HG03575 (cell line): ENCODE data around the gene IL9.

Source experiments
- ATAC-seq: cut with Tn5 transposase; IDR thresholded peaks from one replicate; pipeline ENCODE4 v1.9.1; 2021; ENCODE audit not compliant: unreplicated experiment, insufficient number of reproducible peaks, low FRiP score; ENCODE audit errors: extremely low read depth

The IL9 gene

GRCh38 chr5:135895474-135896006 lies at the start of gene IL9:
TSS of gene IL9 (minus strand) at chr5:135895841. CDS start at chr5:135895816, 25 bp downstream.
- ATAC-seq: no peak

DNA sequence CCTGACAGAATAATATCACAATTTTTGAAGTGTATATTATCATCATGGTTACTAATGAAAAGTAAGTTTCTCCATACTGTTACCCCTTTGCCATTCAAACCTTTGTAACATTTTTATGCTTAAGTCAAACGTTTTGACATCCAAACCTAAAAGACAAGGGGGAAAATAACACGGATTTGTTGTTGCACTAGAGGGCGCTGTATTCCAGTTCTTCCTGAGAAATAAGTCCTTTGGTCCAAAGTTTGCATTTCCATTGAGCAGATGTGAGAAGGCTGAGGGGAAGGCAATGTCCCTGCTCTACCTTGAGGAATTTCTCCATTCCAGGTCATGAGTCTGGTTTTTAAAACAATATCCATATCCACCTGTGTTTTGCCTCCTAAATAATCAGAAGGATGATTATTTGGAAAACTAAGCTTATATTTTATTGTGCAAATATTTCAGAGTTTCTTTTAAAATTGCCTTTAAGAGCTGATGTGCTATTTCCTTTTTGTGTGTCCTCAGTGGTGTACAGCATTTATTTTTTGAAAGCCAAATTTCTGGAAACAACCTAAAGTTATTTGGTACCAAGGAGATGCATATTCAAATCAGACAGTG lies 49.4 kb upstream of the IL9 start:
- ATAC-seq: no peak

DNA sequence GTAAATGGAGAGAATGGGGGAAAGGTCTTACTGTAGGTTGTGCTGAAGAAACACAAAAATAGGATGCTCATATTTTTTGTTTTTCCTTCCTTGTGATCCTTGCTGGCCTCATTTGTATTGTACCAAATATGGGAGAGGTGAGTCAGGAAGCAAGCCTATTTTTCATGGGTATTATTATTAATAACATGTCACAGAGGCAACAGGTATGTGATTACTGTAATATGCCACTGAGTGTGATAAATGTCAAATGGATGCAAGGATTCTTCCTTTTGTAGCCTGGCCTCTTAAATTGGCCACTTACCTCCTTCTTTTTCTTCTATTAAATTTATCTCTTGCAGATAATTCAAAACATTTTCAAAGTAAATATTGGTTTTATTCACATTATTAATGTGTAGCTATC lies 48.9 kb upstream of the IL9 start:
- ATAC-seq: no peak

- no peak for ATAC-seq
Observed at GRCh38 chr5:135942202-135942771, 46.6 kb upstream of the IL9 start.

DNA sequence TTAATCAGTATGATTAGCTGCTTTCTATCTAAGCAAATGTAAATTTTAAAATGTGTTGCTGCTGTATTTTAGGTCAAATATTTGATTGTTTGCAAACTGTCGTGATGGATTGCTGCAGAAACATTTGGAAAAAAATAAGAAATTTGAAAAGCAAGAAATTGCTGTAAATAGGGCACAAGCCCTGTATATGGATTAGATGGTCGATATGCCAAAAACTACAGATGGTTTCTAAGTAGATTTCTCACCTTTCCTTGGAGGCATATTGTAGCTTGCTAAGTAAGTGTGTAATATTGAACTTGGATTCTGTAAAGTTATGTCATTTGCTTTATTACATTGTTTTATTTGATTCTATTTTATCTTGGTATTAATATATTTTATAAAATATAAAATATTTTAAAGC lies 46.1 kb upstream of the IL9 start:
- ATAC-seq: no peak

- ATAC-seq: no peak
Observed at GRCh38 chr5:135937245-135937911, 41.7 kb upstream of the IL9 start.

DNA sequence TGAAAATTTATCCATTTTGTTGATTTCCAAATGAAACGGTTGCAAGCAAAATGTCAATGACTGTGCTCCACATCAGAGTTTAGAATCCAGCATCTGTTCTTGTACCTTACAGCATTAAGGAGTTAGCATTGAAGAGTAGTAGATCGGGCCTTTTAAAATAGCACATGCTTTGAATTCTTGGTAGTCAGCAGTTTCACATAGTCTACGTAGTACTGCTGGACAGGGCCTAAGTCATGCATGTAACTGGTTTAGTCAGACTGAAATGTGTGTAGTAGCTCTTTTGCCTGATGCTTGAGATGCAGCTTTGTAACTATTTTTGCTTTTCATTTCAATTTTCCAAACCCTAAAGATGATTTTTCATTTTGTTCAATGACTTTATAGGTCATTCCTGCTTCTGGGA lies 39.3 kb upstream of the IL9 start:
- ATAC-seq: no peak

DNA sequence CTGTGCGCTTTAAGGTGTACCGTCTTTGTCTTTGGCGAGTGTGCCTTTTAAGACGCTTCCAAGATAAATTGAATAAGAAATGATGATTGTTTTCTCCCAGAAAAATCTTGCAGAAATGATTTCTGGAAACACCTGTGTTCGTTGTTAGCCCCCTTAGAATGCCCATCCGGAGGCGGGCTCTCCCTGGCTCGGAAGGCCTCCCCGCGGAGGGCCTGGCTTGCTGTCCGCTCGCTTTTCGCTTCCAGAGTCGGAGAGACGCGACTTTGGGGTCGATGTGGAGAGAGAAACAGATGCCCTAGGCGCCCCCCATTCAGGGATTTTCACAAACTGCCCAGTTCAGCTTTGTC lies 35.3 kb upstream of the IL9 start:
- ATAC-seq: no peak

GRCh38 chr5:135930029-135930948 lies 34.6 kb upstream of the IL9 start:
- ATAC-seq: no peak

DNA sequence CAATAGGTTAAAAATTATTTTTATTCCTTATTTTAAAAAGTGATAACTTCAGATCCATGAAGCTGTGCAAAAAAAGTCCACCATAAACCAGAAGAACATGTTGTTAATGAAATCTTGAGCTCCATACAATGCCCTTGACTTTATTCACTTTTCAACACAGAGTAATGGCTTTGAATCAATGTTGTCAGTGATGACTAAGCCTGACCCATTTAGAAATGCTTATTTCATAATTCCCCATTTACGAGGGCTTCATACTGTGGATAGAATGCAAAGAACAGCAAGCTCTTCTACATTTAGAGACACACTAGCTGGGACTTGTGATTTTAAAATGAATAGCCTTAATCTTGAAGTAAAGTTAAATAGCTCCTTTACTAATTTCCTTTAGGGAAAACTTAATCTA lies 25.7 kb upstream of the IL9 start:
- ATAC-seq: no peak

- ATAC-seq: no peak
Observed at GRCh38 chr5:135920199-135920598, 24.6 kb upstream of the IL9 start.

- ATAC-seq: no peak
Observed at GRCh38 chr5:135916638-135917263, 21.1 kb upstream of the IL9 start.

DNA sequence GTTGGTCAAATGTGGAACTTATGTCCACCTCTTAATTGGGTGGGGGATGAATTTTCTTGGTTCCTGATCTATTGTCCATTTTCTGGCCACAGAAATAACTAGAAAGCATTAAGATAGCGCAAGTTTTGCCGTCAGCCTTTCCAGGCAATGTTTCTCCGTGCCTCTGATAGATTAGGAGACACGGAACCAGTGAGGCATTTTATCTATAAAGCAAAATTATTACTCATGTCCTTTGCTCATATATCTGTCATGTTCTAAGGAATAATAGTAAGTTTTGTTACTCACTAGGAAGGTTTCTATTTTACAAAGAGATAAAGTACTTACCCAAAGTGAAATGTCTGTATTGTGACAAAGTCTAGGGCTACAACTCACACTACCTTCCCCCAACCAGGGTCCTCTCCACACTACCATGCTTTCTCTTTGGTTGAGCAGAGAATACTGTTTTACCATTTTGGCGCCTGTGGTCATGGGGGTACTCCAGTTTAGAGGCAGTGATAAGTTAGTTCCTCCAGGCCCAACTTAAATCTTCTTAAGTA lies 19.9 kb upstream of the IL9 start:
- ATAC-seq: no peak

GRCh38 chr5:135913713-135914626 lies 18.3 kb upstream of the IL9 start:
- no peak for ATAC-seq

- no peak for ATAC-seq
Observed at GRCh38 chr5:135905144-135905543, 9.5 kb upstream of the IL9 start.

DNA sequence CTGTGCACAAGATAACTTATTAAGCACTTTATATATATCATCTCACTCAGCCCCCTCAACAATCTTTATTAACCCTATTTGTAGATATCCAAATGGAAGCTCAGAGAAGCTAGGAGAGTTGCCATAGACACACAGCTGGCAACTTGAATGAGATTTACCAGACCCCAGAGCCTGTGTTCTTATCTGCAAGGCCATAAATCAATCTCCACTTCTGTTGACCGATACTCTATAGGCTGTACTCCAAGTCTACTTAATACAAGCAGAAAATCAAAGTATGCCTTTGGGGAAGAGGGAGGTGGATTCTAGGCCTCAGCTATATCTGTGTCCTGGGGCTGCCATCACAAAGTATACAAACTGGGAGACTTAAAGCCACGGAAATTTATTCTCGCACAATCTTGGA lies 6.0 kb upstream of the IL9 start:
- no peak for ATAC-seq

- ATAC-seq: no peak
Observed at GRCh38 chr5:135900276-135900675, 4.6 kb upstream of the IL9 start.

GRCh38 chr5:135898651-135899050 lies 3.0 kb upstream of the IL9 start:
- no peak for ATAC-seq
